GM19023 (cell line): ENCODE results near the gene PHF2.
"Not testable (repeated sequence)": the region's sequence is repeated elsewhere in the genome, so short reads cannot be mapped to it uniquely, and the experiment has no call there.

Experiments
- ATAC-seq: cut with Tn5 transposase; IDR thresholded peaks from one replicate; pipeline ENCODE4 v1.9.1; 2021; ENCODE audit warnings: mild to moderate bottlenecking, moderate library complexity; ENCODE audit not compliant: unreplicated experiment

PHF2 gene

GRCh38 chr9:93662952-93663572 lies 86.7 kb downstream of the PHF2 start:
- ATAC-seq, result no peak

DNA sequence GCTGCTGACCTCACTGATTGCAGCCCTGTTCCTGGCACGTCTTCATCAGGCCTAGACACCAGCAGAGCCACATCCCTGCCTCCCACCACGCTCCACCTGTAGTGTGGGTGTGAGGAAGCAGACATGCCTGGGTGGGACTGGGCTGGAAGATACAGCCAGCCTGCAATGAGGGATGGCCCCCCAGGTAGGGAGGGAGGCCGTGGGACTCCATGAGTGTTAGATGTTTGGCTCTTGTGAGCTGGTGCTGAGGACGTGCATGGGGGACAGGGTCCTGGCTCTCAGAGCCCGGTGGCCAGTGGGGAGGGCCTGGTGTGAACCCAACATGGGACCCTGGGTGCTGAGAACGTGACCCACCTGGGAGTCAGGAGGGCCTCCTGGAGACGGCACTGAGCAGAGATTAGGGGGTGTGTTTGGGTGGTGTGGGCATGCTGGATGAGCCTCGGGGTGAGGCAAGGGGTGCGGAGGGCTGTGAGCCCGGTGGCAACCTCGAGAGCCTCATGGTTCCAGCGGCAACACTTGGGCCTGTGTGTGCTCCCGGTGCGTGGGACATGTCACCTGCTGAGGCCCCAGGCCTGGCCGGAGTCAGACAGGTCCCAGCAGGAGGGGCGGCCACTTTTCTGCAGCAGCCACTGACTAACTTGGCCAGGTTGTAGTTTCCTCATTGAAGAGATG lies 87.6 kb downstream of the PHF2 start:
- no peak for ATAC-seq

GRCh38 chr9:93664549-93665120 lies 88.3 kb downstream of the PHF2 start:
- no peak for ATAC-seq

GRCh38 chr9:93665128-93665636 lies 88.8 kb downstream of the PHF2 start:
- ATAC-seq, result no peak

DNA sequence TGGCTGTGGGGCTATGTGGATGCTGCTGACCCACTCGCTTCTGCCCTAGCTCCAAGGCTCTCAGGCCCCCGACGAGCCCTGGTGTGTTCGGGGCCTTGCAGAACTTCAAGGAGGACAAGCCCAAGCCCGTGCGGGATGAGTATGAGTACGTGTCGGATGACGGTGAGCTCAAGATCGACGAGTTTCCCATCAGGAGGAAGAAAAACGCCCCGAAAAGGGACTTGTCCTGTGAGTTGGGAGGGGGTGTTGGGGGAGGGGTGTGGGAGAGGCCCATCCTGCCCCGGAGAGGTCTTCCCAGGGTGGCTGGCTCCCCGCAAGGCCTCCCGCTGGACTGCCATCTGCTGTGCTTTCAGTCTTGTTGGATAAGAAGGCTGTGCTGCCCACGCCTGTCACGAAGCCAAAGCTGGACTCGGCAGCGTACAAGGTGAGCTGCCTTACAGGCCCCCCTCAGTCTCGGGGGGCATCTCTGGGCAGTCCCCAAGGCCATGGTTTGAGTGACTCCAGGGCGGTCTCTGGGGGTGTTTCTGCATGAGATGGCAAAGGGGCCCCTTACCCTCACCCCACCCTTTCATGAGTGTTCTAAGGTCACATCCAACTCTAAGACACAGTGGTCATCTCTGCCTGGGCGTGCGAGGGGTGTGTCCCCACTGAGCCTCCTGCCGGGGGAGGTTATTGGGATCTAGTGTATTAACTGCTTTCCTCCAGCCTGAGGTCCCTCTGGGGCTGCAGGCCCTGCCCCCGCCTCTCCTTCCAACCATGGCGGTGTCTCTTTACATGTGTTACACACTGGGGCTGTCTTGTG lies 89.5 kb downstream of the PHF2 start:
- ATAC-seq, result no peak

DNA sequence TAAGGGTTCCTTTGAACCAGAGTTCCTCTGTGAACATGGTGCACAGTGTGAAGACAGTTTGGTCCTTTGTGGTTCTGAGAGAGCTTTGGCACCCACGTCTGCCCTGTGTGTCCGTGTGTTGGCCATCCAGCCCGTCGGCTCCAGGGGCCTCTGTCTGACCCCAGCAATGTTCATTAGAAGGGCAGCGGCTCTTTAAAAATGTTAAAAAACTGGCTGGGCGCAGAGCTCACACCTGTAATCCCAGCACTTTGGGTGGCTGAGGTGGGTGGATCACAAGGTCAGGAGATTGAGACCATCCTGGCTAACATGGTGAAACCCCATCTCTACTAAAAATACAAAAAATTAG lies 90.0 kb downstream of the PHF2 start:
- not testable (repeated sequence) for ATAC-seq

GRCh38 chr9:93667006-93667405 lies 90.6 kb downstream of the PHF2 start:
- no peak for ATAC-seq

- ATAC-seq, result no peak
These were observed 91.2 kb downstream of the PHF2 start for GRCh38 chr9:93667627-93668026.

- ATAC-seq, result no peak
These were observed 92.0 kb downstream of the PHF2 start for GRCh38 chr9:93668261-93668871.

GRCh38 chr9:93669116-93669957 lies 93.0 kb downstream of the PHF2 start:
- ATAC-seq, result no peak

GRCh38 chr9:93669958-93670207 lies 93.5 kb downstream of the PHF2 start:
- no peak for ATAC-seq

GRCh38 chr9:93670208-93671019 lies 94.0 kb downstream of the PHF2 start:
- no peak for ATAC-seq

DNA sequence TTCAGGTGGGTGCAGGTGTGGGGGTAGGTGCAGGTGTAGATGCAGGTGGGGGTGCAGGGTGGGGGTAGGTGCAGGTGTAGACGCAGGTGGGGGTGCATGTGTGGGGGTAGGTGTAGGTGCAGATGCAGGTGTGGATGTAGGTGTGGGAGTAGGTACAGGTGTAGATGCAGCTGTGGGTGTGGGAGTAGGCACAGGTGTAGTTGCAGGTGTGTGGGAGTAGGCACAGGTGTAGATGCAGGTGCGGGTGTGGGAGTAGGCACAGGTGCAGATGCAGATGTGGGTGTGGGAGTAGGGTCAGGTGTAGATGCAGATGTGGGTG lies 94.6 kb downstream of the PHF2 start:
- ATAC-seq, result no peak

DNA sequence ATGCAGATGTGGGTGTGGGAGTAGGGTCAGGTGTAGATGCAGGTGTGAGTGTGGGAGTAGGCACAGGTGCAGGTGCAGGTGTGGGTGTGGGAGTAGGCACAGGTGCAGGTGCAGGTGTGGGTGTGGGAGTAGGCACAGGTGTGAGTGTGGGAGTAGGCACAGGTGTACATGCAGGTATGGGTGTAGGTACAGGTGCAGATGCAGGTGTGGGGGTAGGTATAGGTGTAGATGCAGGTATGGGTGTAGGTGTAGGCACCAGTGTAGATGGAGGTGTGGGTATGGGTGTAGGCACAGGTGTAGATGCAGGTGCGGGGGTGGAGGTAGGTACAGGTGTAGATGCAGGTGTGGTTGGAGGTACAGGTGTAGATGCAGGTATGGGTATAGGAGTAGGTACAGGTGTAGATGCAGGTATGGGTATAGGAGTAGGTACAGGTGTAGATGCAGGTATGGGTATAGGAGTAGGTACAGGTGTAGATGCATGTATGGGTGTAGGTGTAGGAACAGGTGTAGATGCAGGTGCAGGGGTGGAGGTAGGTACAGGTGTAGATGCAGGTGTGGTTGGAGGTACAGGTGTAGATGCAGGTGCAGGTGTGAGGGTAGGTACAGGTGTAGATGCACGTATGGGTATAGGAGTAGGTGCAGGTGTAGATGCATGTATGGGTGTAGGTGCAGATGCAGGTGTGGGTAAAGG lies 96.1 kb downstream of the PHF2 start:
- ATAC-seq, result not testable (repeated sequence)

- no peak for ATAC-seq
These were observed 96.8 kb downstream of the PHF2 start for GRCh38 chr9:93673021-93673838.

DNA sequence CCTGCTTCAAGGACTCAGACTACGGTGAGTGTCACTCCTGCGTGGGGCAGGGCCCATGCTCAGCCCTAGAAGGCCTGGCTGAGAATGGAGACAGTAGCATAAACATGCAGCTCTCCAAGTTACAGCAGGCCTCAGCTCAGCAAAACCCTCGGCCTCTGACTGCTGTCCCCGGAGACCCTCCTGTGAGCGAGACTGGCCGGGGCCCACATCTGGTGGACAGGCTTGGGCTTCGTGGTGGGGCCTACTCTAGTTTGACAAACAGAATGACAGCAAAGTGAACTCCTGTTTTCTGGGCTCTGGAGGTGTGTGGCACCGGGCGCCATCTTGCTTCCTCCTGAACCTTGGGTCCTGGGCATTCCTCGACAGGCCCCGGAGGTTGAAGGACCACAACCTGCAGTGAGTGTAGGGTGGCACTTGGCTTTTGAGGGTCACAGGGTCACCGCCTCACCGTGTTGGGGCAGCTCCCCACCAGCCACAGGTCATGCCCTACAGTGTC lies 97.5 kb downstream of the PHF2 start:
- ATAC-seq, result no peak

DNA sequence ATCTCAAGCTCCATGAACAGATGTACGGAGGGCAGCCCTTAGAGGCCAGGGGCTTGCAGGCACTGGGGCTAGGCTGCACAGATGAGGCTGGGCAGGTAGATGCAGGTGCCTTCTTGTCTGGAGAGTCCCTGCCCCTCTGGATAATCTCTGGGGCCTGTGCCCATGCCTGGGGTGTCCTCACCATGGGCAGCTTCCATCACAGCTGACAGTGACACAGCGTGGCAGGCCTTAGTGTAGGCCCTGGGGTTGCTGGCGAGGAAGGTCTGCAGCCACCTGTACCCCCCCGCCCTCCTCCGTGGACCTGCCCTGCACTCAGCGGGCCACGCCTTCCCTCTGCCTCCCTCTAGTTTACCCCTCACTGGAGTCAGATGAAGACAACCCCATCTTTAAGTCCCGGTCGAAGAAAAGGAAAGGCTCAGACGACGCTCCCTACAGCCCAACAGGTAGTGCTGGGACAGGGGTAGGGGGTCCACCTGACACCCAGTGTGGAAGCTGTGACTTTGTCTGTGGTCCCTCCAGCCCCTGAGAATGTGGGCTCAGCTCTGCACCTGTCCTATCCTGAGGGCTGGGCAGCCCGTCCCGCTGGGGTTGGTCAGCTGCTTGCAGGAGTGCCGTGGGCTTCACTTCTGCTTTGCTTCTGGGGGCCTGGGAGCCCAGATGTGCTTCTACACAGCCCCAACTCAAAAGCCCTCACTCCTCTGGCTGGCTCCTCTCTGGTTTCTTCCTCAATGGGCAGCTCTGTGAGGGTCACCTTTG lies 98.4 kb downstream of the PHF2 start:
- no peak for ATAC-seq
